Activated T-cell treated with anti-CD3 and anti-CD28 coated beads, Interleukin-2, amount 50 U/mL, for 4 hours (primary cell): Measurements from ENCODE around the gene TFAM. TPM values are rescaled to one million over a fixed set of nuclear protein-coding genes. Genes with fewer than 3 reads are reported as not detected.
"Not testable (repeated sequence)": the region's sequence is repeated elsewhere in the genome, so short reads cannot be mapped to it uniquely, and the experiment has no call there.

Source experiments
- ATAC-seq, 2 donors: fragments of 200-7000 bp; cut with Tn5 transposase; one replicate each; pipeline ENCODE4 v1.10.0; 2021
- DNase-seq: peaks from one replicate; pipeline ENCODE4 v3.0.0-alpha.2; 2020
- H3K27me3 Mint-ChIP-seq: one replicate; pipeline ENCODE4 v1.8.0; 2021; ENCODE audit warnings: low read depth, mixed read lengths
- H3K36me3 Mint-ChIP-seq: one replicate; pipeline ENCODE4 v1.8.0; 2022; ENCODE audit warnings: mixed read lengths; ENCODE audit not compliant: insufficient read depth
- H3K4me1 Mint-ChIP-seq: one replicate; pipeline ENCODE4 v1.8.0; 2021; ENCODE audit warnings: low read depth, mixed read lengths
- H3K4me3 Mint-ChIP-seq: one replicate; pipeline ENCODE4 v1.8.0; 2021; ENCODE audit warnings: mild to moderate bottlenecking, moderate library complexity, mixed read lengths
- H3K9me3 Mint-ChIP-seq: one replicate; pipeline ENCODE4 v1.8.0; 2021; ENCODE audit warnings: mixed read lengths
- total RNA-seq, 3 donors: library from RNA; stranded (reverse); gene quantifications; one replicate each; pipeline ENCODE4 v1.2.1, GENCODE V29; 2021

TFAM gene
- total RNA-seq, 3 donors from 2014 or later = 136 to 157 (median 153) TPM

- no peak for ATAC-seq
- DNase-seq = no peak
- Mint-ChIP-seq H3K4me3 (no peak overlapping the region), H3K9me3 (no peaks in the 10 kb centered on the region), H3K4me1 (peaks cover 9% of the 10 kb centered on the region), H3K27me3 (no peaks in the 10 kb centered on the region), H3K36me3 (peaks cover 43% of the 10 kb centered on the region)
These were observed 9.3 kb downstream of the TFAM start for GRCh38 chr10:58394471-58394870.

- Mint-ChIP-seq H3K27me3 (no peaks in the 10 kb centered on the region), H3K9me3 (no peaks in the 10 kb centered on the region), H3K4me1 (peaks cover 1% of the 10 kb centered on the region), H3K4me3 (no peak overlapping the region), H3K36me3 (peaks cover 42% of the 10 kb centered on the region)
- ATAC-seq (no peak), DNase-seq (no peak)
These were observed 10.8 kb downstream of the TFAM start for GRCh38 chr10:58396057-58396456.

- no peaks in the 10 kb centered on the region for H3K27me3 Mint-ChIP-seq
- H3K36me3 Mint-ChIP-seq = peaks cover 40% of the 10 kb centered on the region
- no peaks in the 10 kb centered on the region for H3K9me3 Mint-ChIP-seq
- no peaks in the 10 kb centered on the region for H3K4me1 Mint-ChIP-seq
- no peak for DNase-seq
- ATAC-seq = no peak
- no peak overlapping the region for H3K4me3 Mint-ChIP-seq
These were observed 12.6 kb downstream of the TFAM start for GRCh38 chr10:58397830-58398229.

GRCh38 chr10:58399410-58399809, 14.2 kb downstream of the TFAM start:
- DNase-seq (no peak), ATAC-seq (no peak)
- H3K9me3 Mint-ChIP-seq = no peaks in the 10 kb centered on the region
- no peaks in the 10 kb centered on the region for H3K4me1 Mint-ChIP-seq
- no peak overlapping the region for H3K4me3 Mint-ChIP-seq
- no peaks in the 10 kb centered on the region for H3K27me3 Mint-ChIP-seq
- peaks cover 35% of the 10 kb centered on the region for H3K36me3 Mint-ChIP-seq

- Mint-ChIP-seq H3K36me3 (peaks cover 27% of the 10 kb centered on the region), H3K9me3 (no peaks in the 10 kb centered on the region)
These were observed 15.4 kb downstream of the TFAM start for GRCh38 chr10:58400609-58401008.

GRCh38 chr10:58404001-58404400, 18.8 kb downstream of the TFAM start:
- no peak for ATAC-seq
- no peaks in the 10 kb centered on the region for H3K4me1 Mint-ChIP-seq

More at GRCh38 chr10:58400609-58401008, 15.4 kb downstream of the TFAM start:
- no peaks in the 10 kb centered on the region for H3K27me3 Mint-ChIP-seq
- no peak for ATAC-seq
- no peaks in the 10 kb centered on the region for H3K4me1 Mint-ChIP-seq
- no peak overlapping the region for H3K4me3 Mint-ChIP-seq
- no peak for DNase-seq

GRCh38 chr10:58409956-58410610, 24.9 kb downstream of the TFAM start:
- Mint-ChIP-seq H3K27me3 (peaks cover 5% of the 10 kb centered on the region), H3K4me3 (no peak overlapping the region), H3K4me1 (no peaks in the 10 kb centered on the region), H3K9me3 (no peaks in the 10 kb centered on the region), H3K36me3 (no peaks in the 10 kb centered on the region)
- ATAC-seq (no peak), DNase-seq (no peak)

More at GRCh38 chr10:58404001-58404400, 18.8 kb downstream of the TFAM start:
- H3K9me3 Mint-ChIP-seq = no peaks in the 10 kb centered on the region
- peaks cover 12% of the 10 kb centered on the region for H3K36me3 Mint-ChIP-seq
- H3K27me3 Mint-ChIP-seq = no peaks in the 10 kb centered on the region
- DNase-seq = no peak
- no peak overlapping the region for H3K4me3 Mint-ChIP-seq

GRCh38 chr10:58412502-58412961, 27.3 kb downstream of the TFAM start:
- ATAC-seq = no peak
- Mint-ChIP-seq H3K36me3 (no peaks in the 10 kb centered on the region), H3K4me3 (no peak overlapping the region), H3K4me1 (no peaks in the 10 kb centered on the region), H3K9me3 (no peaks in the 10 kb centered on the region), H3K27me3 (peaks cover 10% of the 10 kb centered on the region)
- DNase-seq = no peak

GRCh38 chr10:58414270-58415041, 29.2 kb downstream of the TFAM start:
- ATAC-seq (no peak), DNase-seq (no peak)
- Mint-ChIP-seq H3K9me3 (no peaks in the 10 kb centered on the region), H3K27me3 (peaks cover 10% of the 10 kb centered on the region), H3K4me1 (no peaks in the 10 kb centered on the region), H3K4me3 (no peak overlapping the region), H3K36me3 (no peaks in the 10 kb centered on the region)

- H3K27me3 Mint-ChIP-seq = peaks cover 10% of the 10 kb centered on the region
- DNase-seq = no peak
- no peaks in the 10 kb centered on the region for H3K4me1 Mint-ChIP-seq
- ATAC-seq = no peak
- no peaks in the 10 kb centered on the region for H3K9me3 Mint-ChIP-seq
- H3K4me3 Mint-ChIP-seq = no peak overlapping the region
- H3K36me3 Mint-ChIP-seq = no peaks in the 10 kb centered on the region
These were observed 30.5 kb downstream of the TFAM start for GRCh38 chr10:58415757-58416156.

GRCh38 chr10:58417902-58418301, 32.7 kb downstream of the TFAM start:
- ATAC-seq, H3K4me3 Mint-ChIP-seq, H3K9me3 Mint-ChIP-seq, H3K36me3 Mint-ChIP-seq, DNase-seq, H3K4me1 Mint-ChIP-seq: not testable (repeated sequence)
- peaks cover 16% of the 10 kb centered on the region for H3K27me3 Mint-ChIP-seq

GRCh38 chr10:58424176-58424575, 39.0 kb downstream of the TFAM start:
- Mint-ChIP-seq H3K36me3 (no peaks in the 10 kb centered on the region), H3K9me3 (peaks cover 11% of the 10 kb centered on the region), H3K4me3 (no peak overlapping the region), H3K27me3 (peaks cover 7% of the 10 kb centered on the region), H3K4me1 (no peaks in the 10 kb centered on the region)
- ATAC-seq = no peak
- DNase-seq = no peak

GRCh38 chr10:58428436-58428835, 43.2 kb downstream of the TFAM start:
- not testable (repeated sequence) for H3K4me1 Mint-ChIP-seq, H3K9me3 Mint-ChIP-seq, H3K4me3 Mint-ChIP-seq, ATAC-seq, H3K36me3 Mint-ChIP-seq, H3K27me3 Mint-ChIP-seq, DNase-seq

- no peak for DNase-seq
- H3K4me1 Mint-ChIP-seq = peaks cover 14% of the 10 kb centered on the region
- no peaks in the 10 kb centered on the region for H3K9me3 Mint-ChIP-seq
- H3K4me3 Mint-ChIP-seq = no peak overlapping the region
- no peaks in the 10 kb centered on the region for H3K36me3 Mint-ChIP-seq
- H3K27me3 Mint-ChIP-seq = peaks cover 13% of the 10 kb centered on the region
- no peak for ATAC-seq
These were observed 46.7 kb downstream of the TFAM start for GRCh38 chr10:58431903-58432302.

- no peaks in the 10 kb centered on the region for H3K9me3 Mint-ChIP-seq
- DNase-seq = no peak
- H3K36me3 Mint-ChIP-seq = no peaks in the 10 kb centered on the region
- no peak for ATAC-seq
- H3K4me1 Mint-ChIP-seq = peaks cover 14% of the 10 kb centered on the region
- no peak overlapping the region for H3K4me3 Mint-ChIP-seq
- peaks cover 13% of the 10 kb centered on the region for H3K27me3 Mint-ChIP-seq
These were observed 47.9 kb downstream of the TFAM start for GRCh38 chr10:58433066-58433465.
